OCI-LY1 (cell line): ENCODE data around the gene CHPF2.

Experiments used
- EZH2 ChIP-seq: fragments of 200-600 bp; sonication (generic), shearing (Covaris generic); IDR thresholded peaks from 2 replicates; pipeline ENCODE4 v1.8.0; 2017; ENCODE audit warnings: borderline replicate concordance, mixed run types, mild to moderate bottlenecking, antibody characterized with exemption, low read length, moderate library complexity, mixed read lengths
- TF ChIP-seq, protein P1 (sequence below): fragments of 200-600 bp; sonication (generic), shearing (Covaris generic); IDR thresholded peaks from 2 replicates; pipeline ENCODE4 v1.5.1; 2017; ENCODE audit warnings: mild to moderate bottlenecking, antibody characterized with exemption, low read length, moderate library complexity, mixed read lengths

DNA sequence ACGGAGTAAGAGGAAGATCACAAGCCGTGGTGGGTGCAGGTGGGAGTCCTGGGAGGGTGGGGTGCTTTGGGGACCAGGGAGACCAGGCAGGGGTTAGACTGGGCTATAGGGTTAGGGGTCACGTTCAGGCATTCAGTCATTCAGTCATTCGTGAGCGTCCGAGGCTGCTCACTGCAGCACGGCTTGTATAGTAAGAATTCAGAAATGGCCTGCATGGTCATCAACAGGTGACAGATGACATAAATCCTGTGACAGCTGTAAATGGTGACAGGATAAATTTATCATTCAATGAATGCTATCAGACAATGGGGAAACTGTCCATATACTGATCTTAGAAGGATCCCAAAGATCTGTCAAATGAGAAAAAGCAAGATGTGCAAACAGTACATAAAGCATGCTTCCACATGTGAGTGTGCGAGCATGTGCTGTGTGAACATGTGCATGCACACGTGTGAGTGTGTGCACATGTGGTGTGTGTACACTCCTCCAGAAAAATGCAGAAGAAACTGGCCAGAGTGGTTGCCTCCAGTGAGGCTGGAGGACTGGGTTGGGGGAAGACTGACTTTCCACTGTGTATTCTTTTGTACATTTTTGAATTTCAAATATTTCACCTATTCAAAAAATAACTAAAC is 48.2 kb downstream of the CHPF2 start:
- TF ChIP-seq, protein P1, sequence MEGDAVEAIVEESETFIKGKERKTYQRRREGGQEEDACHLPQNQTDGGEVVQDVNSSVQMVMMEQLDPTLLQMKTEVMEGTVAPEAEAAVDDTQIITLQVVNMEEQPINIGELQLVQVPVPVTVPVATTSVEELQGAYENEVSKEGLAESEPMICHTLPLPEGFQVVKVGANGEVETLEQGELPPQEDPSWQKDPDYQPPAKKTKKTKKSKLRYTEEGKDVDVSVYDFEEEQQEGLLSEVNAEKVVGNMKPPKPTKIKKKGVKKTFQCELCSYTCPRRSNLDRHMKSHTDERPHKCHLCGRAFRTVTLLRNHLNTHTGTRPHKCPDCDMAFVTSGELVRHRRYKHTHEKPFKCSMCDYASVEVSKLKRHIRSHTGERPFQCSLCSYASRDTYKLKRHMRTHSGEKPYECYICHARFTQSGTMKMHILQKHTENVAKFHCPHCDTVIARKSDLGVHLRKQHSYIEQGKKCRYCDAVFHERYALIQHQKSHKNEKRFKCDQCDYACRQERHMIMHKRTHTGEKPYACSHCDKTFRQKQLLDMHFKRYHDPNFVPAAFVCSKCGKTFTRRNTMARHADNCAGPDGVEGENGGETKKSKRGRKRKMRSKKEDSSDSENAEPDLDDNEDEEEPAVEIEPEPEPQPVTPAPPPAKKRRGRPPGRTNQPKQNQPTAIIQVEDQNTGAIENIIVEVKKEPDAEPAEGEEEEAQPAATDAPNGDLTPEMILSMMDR, result no peak
- no peak for TF ChIP-seq EZH2
